ENCODE measurements around the gene CSAG2. TPM values are rescaled to one million over a fixed set of nuclear protein-coding genes. Genes with fewer than 3 reads are reported as not detected.
"Not testable (repeated sequence)": the region's sequence is repeated elsewhere in the genome, so short reads cannot be mapped to it uniquely, and the experiment has no call there.

Gene CSAG2, protein sequence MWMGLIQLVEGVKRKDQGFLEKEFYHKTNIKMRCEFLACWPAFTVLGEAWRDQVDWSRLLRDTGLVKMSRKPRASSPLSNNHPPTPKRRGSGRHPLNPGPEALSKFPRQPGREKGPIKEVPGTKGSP
- total RNA-seq = not detected in 2 replicates

DNA sequence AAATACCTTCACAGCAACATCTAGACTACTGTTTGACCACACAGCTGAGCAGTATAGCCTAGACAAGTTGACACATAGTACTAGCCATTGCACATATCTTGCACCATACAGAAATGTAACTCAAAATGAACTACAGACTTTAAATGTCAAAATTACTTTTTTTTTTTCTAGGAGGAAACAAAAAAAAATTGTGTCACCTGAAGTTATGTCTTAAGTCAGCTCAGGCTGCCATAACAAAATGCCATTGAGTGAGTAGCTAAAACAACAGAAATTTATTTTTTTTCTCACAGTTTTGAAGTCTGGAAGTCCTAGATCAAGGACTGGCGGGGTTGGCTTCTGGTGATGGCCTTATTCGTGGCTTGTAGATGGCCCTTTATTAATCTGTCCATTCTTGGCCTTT lies at the start of gene CSAG2:
TSS of gene CSAG2 (minus strand) at position 101 of the 400 bp plus-strand sequence. CDS start 161 bp downstream, outside the sequence.
- DNase-seq (ENCODE audit: extremely low read depth, low read depth, low spot score) = not testable (repeated sequence)

DNA sequence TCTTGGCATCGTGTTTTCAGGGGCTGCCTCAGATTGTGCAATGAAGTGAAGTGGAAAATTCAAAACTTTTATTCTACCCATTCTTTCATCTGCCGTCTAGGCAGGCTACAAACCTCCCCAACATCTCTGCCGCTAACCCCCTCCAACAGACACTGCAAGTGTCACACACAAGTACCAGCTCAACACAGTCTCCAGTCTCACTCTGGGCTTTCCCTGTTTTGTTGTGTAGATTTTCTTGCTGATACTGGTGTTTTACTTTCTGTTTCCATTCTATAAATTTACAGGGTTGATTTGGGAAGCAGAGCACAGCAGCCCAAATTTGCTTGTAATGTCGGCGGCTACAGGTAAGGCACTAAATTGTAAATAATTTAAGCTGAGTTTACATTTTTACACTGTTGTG lies 45.8 kb upstream of the CSAG2 start:
- DNase-seq (ENCODE audit: extremely low read depth, low read depth, low spot score) = not testable (repeated sequence)

DNA sequence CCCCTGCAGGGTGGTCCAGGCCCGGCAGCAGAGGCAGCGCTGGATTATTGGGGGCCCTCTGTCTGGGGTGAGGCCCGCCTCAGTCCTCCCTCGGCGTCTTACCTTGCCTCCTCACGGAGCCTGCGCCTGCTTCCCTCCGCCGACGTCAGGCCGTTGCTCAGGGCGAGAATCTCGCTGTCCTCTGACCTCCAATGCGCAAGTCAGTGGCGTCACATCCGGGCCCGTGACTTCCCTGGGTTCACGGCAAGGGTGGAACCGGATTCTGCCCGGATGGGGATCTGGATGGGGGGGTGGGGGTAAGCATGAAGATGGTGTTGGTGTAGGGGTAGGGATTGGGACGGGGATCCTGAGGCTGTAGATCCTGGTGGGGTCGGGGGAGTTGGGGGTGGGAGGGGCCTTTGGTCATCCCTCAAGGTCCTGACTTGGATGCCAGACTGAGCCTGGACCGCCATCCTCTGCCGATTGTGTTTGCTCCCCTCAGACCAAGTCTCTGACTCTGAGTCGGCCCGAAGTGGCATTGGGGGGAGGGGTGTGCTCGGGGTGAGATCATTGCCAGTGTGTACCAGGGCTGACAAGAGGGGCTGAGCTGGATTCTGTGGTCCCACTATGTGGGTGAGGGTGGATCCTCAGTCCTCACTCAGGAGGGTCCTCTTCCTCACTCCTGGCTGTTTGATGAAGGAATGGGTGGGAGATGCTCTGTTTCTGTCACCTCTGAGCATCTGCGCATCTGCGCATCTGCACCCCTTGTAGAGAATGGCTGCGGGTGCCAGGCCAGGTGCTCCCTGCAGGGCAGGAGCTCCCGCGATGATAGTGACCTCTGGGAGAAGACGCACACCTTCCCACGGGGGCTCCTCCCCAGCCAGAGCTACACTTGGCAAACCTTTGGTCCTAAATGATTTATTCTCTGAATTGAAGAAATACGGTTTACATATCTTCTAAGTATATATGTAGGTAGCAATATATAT lies 44.9 kb upstream of the CSAG2 start, which contains the start of gene MAGEA2:
TSS of gene MAGEA2 (minus strand) at position 157 of the 965 bp plus-strand sequence. CDS start 2,479 bp downstream, outside the sequence.
- DNase-seq (ENCODE audit: extremely low read depth, low read depth, low spot score) = not testable (repeated sequence)

DNA sequence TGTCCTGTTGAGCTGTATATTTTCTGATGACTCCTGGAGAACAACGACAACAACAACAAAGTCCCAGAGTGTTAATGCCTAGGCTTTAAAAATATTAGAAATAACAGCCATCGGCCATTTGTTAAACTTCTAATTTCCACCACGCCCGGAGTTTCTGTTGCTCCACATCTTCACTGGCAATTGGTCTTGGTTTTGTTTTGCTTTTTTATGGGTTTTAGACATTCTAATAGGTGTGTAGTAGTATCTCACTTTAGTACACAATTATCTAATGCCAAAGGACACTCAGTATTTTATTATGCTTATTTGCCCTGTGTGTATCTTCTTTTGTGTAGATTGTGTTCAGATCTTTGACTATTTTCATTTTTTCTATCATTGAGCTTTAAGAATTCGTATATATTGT lies 29.5 kb upstream of the CSAG2 start:
- no peak for DNase-seq (ENCODE audit: extremely low read depth, low read depth, low spot score)

DNA sequence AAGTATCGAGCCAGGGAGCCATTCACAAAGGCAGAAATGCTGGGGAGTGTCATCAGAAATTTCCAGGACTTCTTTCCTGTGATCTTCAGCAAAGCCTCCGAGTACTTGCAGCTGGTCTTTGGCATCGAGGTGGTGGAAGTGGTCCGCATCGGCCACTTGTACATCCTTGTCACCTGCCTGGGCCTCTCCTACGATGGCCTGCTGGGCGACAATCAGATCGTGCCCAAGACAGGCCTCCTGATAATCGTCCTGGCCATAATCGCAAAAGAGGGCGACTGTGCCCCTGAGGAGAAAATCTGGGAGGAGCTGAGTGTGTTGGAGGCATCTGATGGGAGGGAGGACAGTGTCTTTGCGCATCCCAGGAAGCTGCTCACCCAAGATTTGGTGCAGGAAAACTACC lies 27.5 kb upstream of the CSAG2 start:
- not testable (repeated sequence) for DNase-seq (ENCODE audit: extremely low read depth, low read depth, low spot score)

DNA sequence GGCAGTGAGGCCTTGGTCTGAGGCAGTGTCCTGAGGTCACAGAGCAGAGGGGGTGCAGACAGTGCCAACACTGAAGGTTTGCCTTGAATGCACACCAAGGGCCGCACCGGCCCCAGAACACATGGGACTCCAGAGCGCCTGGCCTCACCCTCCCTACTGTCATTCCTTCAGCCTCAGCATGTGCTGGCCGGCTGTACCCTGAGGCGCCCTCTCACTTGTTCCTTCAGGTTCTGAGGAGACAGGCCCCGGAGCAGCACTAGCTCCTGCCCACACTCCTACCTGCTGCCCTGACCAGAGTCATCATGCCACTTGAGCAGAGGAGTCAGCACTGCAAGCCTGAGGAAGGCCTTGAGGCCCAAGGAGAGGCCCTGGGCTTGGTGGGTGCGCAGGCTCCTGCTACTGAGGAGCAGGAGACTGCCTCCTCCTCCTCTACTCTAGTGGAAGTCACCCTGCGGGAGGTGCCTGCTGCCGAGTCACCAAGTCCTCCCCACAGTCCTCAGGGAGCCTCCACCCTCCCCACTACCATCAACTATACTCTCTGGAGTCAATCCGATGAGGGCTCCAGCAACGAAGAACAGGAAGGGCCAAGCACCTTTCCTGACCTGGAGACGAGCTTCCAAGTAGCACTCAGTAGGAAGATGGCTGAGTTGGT lies 26.9 kb upstream of the CSAG2 start:
- no peak for DNase-seq (ENCODE audit: extremely low read depth, low read depth, low spot score)

DNA sequence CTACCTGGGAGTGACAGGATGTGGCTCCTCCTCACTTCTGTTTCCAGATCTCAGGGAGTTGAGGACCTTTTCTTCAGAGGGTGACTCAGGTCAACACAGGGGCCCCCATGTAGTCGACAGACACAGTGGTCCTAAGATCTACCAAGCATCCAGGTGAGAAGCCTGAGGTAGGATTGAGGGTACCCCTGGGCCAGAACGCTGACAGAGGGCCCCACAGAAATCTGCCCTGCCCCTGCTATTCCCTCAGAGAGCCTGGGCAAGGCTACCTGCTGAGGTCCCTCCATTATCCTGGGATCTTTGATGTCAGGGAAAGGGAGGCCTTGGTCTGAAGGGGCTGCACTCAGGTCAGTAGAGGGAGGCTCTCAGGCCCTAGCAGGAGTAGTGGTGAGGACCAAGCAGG lies 26.0 kb upstream of the CSAG2 start:
- DNase-seq (ENCODE audit: extremely low read depth, low read depth, low spot score) = no peak

DNA sequence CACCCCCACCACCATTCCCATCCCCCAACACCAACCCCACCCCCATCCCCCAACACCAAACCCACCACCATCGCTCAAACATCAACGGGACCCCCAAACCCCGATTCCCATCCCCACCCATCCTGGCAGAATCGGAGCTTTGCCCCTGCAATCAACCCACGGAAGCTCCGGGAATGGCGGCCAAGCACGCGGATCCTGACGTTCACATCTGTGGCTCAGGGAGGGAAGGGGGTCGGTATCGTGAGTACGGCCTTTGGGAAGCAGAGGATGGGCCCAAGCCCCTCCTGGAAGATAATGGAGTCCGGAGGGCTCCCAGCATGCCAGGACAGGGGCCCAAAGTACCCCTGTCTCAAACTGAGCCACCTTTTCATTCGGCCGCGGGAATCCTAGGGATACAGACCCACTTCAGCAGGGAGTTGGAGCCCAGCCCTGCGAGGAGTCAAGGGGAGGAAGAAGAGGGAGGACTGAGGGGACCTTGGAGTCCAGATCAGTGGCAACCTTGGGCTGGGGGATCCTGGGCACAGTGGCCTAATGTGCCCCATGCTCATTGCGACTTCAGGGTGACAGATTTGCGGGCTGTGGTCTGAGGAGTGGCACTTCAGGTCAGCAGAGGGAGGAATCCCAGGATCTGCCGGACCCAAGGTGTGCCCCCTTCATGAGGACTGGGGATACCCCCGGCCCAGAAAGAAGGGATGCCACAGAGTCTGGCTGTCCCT lies 25.2 kb upstream of the CSAG2 start:
- not testable (repeated sequence) for DNase-seq (ENCODE audit: extremely low read depth, low read depth, low spot score)

DNA sequence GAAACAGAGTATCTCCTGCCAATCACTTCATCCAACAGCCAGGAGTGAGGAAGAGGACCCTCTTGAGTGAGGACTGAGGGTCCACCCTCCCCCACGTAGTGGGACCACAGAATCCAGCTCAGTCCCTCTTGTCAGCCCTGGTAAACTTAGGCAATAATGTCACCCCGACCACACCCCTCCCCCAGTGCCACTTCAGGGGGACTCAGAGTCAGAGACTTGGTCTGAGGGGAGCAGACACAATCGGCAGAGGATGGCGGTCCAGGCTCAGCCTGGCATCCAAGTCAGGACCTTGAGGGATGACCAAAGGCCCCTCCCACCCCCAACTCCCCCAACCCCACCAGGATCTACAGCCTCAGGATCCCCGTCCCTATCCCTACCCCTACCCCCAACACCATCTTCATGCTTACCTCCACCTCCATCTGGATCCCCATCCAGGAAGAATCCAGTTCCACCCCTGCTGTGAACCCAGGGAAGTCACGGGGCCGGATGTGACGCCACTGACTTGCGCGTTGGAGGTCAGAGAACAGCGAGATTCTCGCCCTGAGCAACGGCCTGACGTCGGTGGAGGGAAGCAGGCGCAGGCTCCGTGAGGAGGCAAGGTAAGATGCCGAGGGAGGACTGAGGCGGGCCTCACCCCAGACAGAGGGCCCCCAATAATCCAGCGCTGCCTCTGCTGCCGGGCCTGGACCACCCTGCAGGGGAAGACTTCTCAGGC lies 24.3 kb upstream of the CSAG2 start, which contains the start of the genes CSAG1 and MAGEA12:
TSS of gene CSAG1 (minus strand) at position 461 of the 715 bp plus-strand sequence. CDS start 1,261 bp downstream, outside the sequence.
TSS of gene MAGEA12 (plus strand) at position 497 of the 715 bp plus-strand sequence. CDS start 2,405 bp downstream, outside the sequence.
- no peak for DNase-seq (ENCODE audit: extremely low read depth, low read depth, low spot score)

DNA sequence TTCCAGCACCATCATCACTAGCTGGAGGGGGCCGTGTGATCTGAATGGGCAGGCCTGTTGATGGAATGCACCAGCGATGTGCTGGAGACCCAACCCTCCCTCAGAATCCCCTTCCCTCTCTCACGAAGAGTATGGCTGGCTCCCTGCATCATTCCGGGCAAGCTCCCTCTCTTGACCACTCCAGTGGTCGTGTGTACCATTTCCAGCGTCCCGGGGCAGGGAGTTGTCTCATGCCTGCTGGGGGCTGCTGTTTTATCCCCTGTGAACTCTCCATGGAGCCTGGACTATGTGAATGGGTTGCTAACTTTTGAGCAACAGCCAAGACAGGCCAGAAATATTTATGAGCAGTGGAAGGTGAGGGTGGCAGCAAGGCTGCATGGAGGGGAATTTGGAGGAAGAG lies 16.3 kb upstream of the CSAG2 start:
- no peak for DNase-seq (ENCODE audit: extremely low read depth, low read depth, low spot score)

DNA sequence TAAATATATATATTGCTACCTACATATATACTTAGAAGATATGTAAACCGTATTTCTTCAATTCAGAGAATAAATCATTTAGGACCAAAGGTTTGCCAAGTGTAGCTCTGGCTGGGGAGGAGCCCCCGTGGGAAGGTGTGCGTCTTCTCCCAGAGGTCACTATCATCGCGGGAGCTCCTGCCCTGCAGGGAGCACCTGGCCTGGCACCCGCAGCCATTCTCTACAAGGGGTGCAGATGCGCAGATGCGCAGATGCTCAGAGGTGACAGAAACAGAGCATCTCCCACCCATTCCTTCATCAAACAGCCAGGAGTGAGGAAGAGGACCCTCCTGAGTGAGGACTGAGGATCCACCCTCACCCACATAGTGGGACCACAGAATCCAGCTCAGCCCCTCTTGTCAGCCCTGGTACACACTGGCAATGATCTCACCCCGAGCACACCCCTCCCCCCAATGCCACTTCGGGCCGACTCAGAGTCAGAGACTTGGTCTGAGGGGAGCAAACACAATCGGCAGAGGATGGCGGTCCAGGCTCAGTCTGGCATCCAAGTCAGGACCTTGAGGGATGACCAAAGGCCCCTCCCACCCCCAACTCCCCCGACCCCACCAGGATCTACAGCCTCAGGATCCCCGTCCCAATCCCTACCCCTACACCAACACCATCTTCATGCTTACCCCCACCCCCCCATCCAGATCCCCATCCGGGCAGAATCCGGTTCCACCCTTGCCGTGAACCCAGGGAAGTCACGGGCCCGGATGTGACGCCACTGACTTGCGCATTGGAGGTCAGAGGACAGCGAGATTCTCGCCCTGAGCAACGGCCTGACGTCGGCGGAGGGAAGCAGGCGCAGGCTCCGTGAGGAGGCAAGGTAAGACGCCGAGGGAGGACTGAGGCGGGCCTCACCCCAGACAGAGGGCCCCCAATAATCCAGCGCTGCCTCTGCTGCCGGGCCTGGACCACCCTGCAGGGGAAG lies 5.0 kb upstream of the CSAG2 start, which contains the start of gene MAGEA2B:
TSS of gene MAGEA2B (plus strand) at position 814 of the 973 bp plus-strand sequence. CDS start 2,479 bp downstream, outside the sequence.
- not testable (repeated sequence) for DNase-seq (ENCODE audit: extremely low read depth, low read depth, low spot score)

DNA sequence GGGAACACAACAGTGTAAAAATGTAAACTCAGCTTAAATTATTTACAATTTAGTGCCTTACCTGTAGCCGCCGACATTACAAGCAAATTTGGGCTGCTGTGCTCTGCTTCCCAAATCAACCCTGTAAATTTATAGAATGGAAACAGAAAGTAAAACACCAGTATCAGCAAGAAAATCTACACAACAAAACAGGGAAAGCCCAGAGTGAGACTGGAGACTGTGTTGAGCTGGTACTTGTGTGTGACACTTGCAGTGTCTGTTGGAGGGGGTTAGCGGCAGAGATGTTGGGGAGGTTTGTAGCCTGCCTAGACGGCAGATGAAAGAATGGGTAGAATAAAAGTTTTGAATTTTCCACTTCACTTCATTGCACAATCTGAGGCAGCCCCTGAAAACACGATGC lies 4.1 kb upstream of the CSAG2 start:
- not testable (repeated sequence) for DNase-seq (ENCODE audit: extremely low read depth, low read depth, low spot score)

DNA sequence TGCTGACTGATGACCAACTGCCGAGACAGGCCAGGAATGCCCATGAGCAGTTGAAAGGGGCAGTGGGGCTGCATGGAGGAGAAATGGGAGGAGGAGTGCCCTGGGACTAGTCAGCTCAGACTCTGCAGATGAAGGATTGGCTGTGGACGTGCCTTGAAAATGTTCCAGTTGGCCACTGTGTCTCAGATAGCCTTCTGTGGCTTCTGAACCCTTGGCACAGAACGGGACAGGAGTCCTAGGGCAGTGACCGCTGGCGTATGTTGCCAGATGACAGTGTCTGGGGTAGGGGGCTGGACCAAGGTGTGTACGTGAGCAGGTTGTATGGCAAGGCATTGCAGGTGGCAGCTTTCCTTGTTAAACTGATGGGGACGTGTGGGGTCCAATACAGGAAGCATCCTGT lies 2.6 kb downstream of the CSAG2 start:
- DNase-seq (ENCODE audit: extremely low read depth, low read depth, low spot score) = not testable (repeated sequence)

DNA sequence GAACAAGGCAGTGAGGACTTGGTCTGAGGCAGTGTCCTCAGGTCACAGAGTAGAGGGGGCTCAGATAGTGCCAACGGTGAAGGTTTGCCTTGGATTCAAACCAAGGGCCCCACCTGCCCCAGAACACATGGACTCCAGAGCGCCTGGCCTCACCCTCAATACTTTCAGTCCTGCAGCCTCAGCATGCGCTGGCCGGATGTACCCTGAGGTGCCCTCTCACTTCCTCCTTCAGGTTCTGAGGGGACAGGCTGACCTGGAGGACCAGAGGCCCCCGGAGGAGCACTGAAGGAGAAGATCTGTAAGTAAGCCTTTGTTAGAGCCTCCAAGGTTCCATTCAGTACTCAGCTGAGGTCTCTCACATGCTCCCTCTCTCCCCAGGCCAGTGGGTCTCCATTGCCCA lies 8.7 kb downstream of the CSAG2 start:
- DNase-seq (ENCODE audit: extremely low read depth, low read depth, low spot score) = not testable (repeated sequence)

DNA sequence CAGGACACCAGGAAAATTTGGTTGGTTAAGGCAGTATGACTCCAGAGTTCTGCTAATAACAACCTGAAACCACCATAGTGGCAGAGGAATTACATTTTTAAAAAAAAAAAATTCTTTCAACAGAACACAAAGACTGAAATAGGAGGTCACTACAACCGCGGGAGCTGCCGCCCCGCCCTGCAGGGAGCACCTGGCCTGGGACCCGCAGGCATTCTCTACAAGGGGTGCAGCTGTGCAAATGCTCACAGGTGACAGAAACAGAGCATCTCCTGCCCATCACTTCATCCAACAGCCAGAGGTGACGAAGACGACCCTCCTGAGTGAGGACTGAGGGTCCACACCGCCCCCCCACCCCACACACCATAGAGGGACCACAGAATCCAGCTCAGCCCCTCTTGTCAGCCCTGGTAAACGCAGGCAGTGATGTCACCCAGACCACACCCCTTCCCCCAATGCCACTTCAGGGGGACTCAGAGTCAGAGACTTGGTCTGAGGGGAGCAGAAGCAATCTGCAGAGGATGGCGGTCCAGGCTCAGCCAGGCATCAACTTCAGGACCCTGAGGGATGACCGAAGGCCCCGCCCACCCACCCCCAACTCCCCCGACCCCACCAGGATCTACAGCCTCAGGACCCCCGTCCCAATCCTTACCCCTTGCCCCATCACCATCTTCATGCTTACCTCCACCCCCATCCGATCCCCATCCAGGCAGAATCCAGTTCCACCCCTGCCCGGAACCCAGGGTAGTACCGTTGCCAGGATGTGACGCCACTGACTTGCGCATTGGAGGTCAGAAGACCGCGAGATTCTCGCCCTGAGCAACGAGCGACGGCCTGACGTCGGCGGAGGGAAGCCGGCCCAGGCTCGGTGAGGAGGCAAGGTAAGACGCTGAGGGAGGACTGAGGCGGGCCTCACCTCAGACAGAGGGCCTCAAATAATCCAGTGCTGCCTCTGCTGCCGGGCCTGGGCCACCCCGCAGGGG lies 10.8 kb downstream of the CSAG2 start, which contains the start of gene MAGEA3:
TSS of gene MAGEA3 (plus strand) at position 843 of the 980 bp plus-strand sequence. CDS start 2,039 bp downstream, outside the sequence.
- DNase-seq (ENCODE audit: extremely low read depth, low read depth, low spot score) = not testable (repeated sequence)

DNA sequence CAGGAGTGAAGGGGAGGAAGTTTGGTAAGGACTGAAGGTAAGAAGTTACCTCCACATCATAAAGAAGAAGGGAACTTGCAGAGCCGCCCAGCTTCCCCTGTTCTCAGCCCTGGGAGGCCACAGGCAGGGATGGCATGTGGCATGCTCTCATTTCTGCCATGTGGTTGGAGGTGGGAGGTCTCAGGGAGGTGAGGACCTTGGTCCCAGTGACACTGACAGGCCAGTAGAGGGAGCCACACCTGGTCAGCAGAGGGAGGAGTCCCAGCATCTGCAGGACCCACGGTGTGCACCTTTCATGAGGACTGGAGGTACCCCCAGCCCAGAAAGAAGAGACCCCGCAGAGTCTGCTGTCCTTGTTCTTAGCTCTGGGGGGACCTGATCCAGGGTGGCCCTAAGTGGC lies 28.1 kb downstream of the CSAG2 start:
- not testable (repeated sequence) for DNase-seq (ENCODE audit: extremely low read depth, low read depth, low spot score)

DNA sequence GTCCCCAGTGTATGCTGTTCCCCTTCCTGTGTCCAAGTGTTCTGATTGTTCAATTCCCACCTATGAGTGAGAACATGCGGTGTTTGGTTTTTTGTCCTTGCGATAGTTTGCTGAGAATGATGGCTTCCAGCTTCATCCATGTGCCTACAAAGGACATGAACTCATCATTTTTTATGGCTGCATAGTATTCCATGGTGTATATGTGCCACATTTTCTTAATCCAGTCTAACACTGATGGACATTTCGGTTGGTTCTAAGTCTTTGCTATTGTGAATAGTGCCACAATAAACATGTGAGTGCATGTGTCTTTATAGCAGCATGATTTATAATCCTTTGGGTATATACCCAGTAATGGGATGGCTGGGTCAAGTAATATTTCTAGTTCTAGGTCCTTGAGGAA lies 34.4 kb downstream of the CSAG2 start:
- DNase-seq (ENCODE audit: extremely low read depth, low read depth, low spot score) = not testable (repeated sequence)

Data from glomerular endothelial cell (primary cell).